B cell (primary cell): ENCODE results near the gene MED22. TPM values are rescaled to one million over a fixed set of nuclear protein-coding genes. Genes with fewer than 3 reads are reported as not detected.

Source experiments
- ATAC-seq: fragments of 200-7000 bp; cut with Tn5 transposase; one replicate; pipeline ENCODE4 v1.10.0; 2021; ENCODE audit warnings: low read depth, mild to moderate bottlenecking, moderate number of reproducible peaks, moderate library complexity
- CTCF ChIA-PET: fragments of 350-600 bp; sonication (Branson Sonifier 250); formaldehyde crosslinking; loops from one replicate; lab custom pipeline; 2021; ENCODE audit warnings: antibody characterized with exemption, inconsistent platforms; lab: Charles Lee
- POLR2A ChIA-PET: fragments of 350-600 bp; sonication (Branson Sonifier 250); formaldehyde crosslinking; loops from one replicate; lab custom pipeline; 2021; ENCODE audit warnings: antibody characterized with exemption; lab: Charles Lee
- DNase-seq: peaks from one replicate; pipeline ENCODE4 v3.0.0; 2013
- H2AFZ ChIP-seq: 2 replicates; pipeline ENCODE4 v1.6.1; 2012; ENCODE audit warnings: mild to moderate bottlenecking, low read depth, low read length; ENCODE audit not compliant: insufficient read depth, poor library complexity, severe bottlenecking
- H3K27ac ChIP-seq, 2 donors: 1 replicate in 1 of 2; 2 replicates in 1 of 2; pipeline ENCODE4 v1.5.1; 2012 to 2013; ENCODE audit warnings: low read length in 2 of 2, mild to moderate bottlenecking in 2 of 2, moderate library complexity in 1 of 2
- H3K27me3 ChIP-seq, 4 experiments: fragments of 200-600 bp in 1 of 4; sonication (generic) in 1 of 4; replicated peaks in 1 of 4; 1 replicate in 2 of 4; 2 replicates in 2 of 4; pipeline versions ENCODE4 v1.6.1 to v1.7.0; 2013 to 2016; ENCODE audit warnings: low read length in 3 of 4, mild to moderate bottlenecking in 2 of 4, mixed read lengths in 1 of 4, moderate library complexity in 1 of 4; ENCODE audit not compliant: insufficient read depth in 4 of 4, control insufficient read depth in 3 of 4; ENCODE audit errors: control extremely low read depth in 1 of 4
- H3K36me3 ChIP-seq, 2 experiments: replicated peaks in 1 of 2; 1 replicate in 1 of 2; 2 replicates in 1 of 2; pipeline versions ENCODE4 v1.6.1 to v1.7.1; 2013; ENCODE audit warnings: low read length in 1 of 2; ENCODE audit not compliant: insufficient read depth in 2 of 2, control insufficient read depth in 1 of 2; ENCODE audit errors: control extremely low read depth in 1 of 2, extremely low read depth in 1 of 2
- H3K4me1 ChIP-seq, 2 donors: fragments of 200-600 bp in 1 of 2; sonication (generic) in 1 of 2; 1 replicate in 1 of 2; 2 replicates in 1 of 2; pipeline versions ENCODE4 v1.5.1 to v1.6.1; 2013 to 2017; ENCODE audit warnings: low read length in 2 of 2; ENCODE audit not compliant: control insufficient read depth in 2 of 2, insufficient read depth in 2 of 2
- H3K4me2 ChIP-seq: replicated peaks from 2 replicates; pipeline ENCODE3; 2012; ENCODE audit warnings: mild to moderate bottlenecking, low read depth, low read length; ENCODE audit not compliant: poor library complexity, severe bottlenecking
- H3K4me3 ChIP-seq, 5 experiments: fragments of 200-600 bp in 1 of 5; sonication (generic) in 1 of 5; 1 replicate in 3 of 5; 2 replicates in 2 of 5; pipeline versions ENCODE4 v1.5.1 to v1.7.0; 2011 to 2016; ENCODE audit warnings: low read length in 4 of 5, mild to moderate bottlenecking in 4 of 5, low read depth in 2 of 5, control low read depth in 1 of 5, moderate library complexity in 1 of 5; ENCODE audit not compliant: insufficient read depth in 1 of 5; ENCODE audit errors: control extremely low read depth in 1 of 5, extremely low read depth in 1 of 5
- H3K79me2 ChIP-seq: fragments of 200-600 bp; sonication (generic); one replicate; pipeline ENCODE4 v1.6.0; 2016; ENCODE audit warnings: low read length; ENCODE audit not compliant: control insufficient read depth, insufficient read depth
- H3K9ac ChIP-seq: fragments of 200-600 bp; sonication (generic); 2 replicates; pipeline ENCODE4 v1.6.1; 2017; ENCODE audit warnings: mild to moderate bottlenecking, low read length, moderate library complexity
- H3K9me3 ChIP-seq, 3 donors: one replicate each; pipeline versions ENCODE4 v1.6.1 to v1.7.1; 2013; ENCODE audit warnings: low read length in 2 of 3; ENCODE audit not compliant: control insufficient read depth in 2 of 3, insufficient read depth in 1 of 3; ENCODE audit errors: control extremely low read depth in 1 of 3
- H4K20me1 ChIP-seq: 2 replicates; pipeline ENCODE4 v1.6.0; 2012; ENCODE audit warnings: mild to moderate bottlenecking, low read length; ENCODE audit not compliant: insufficient read depth, control insufficient read depth, poor library complexity, severe bottlenecking
- H3K27ac Mint-ChIP-seq: one replicate; pipeline ENCODE4 v1.8.0; 2021; ENCODE audit warnings: mixed read lengths
- H3K27me3 Mint-ChIP-seq: one replicate; pipeline ENCODE4 v1.8.0; 2021; ENCODE audit warnings: mixed read lengths
- H3K4me1 Mint-ChIP-seq: one replicate; pipeline ENCODE4 v1.8.0; 2021; ENCODE audit warnings: mixed read lengths
- H3K4me3 Mint-ChIP-seq: one replicate; pipeline ENCODE4 v1.8.0; 2021; ENCODE audit warnings: mixed read lengths
- H3K9me3 Mint-ChIP-seq: one replicate; pipeline ENCODE4 v1.8.0; 2022; ENCODE audit warnings: mixed read lengths; ENCODE audit not compliant: insufficient read depth
- EZH2 ChIP-seq: IDR thresholded peaks from 2 replicates; pipeline ENCODE4 v1.6.1; 2012; ENCODE audit warnings: borderline replicate concordance, low read depth, mild to moderate bottlenecking, moderate library complexity, low read length; ENCODE audit not compliant: insufficient read depth, poor library complexity, severe bottlenecking
- WGBS: methylation state at CpG from one replicate; pipeline ENCODE4 v1.1.5; 2013; ENCODE audit warnings: missing lambda C conversion rate; ENCODE audit not compliant: insufficient coverage; 5-methylcytosine and 5-hydroxymethylcytosine counted together
- intact Hi-C: fragments of 100-400 bp; cut with micrococcal nuclease; formaldehyde crosslinking; loops from one replicate; pipeline ENCODE4 v1.10.0; 2022
- polyA plus RNA-seq: library from polyadenylated mRNA; depleted of rRNA; stranded (reverse); fragments of >200 nt; gene quantifications from 2 replicates; pipeline ENCODE4 v1.2.3, GENCODE V29; 2012
- total RNA-seq, 2 donors: library from RNA; stranded (reverse); fragments of 120-200 nt in 1 of 2; gene quantifications; 1 replicate in 1 of 2; 2 replicates in 1 of 2; pipeline versions ENCODE4 v1.2.3 to v1.2.4, GENCODE V29; 2013 to 2022
- TF ChIP-seq, protein P1 (sequence below): fragments of 200-600 bp; IDR thresholded peaks from one replicate; pipeline ENCODE4 v1.8.0; 2022; ENCODE audit warnings: antibody characterized with exemption, mild to moderate bottlenecking

MED22 gene
- total and polyA plus RNA-seq, 2 donors (not counting 1 experiment from before 2014, with no cell fraction given): 44.9 to 50.4 TPM

DNA sequence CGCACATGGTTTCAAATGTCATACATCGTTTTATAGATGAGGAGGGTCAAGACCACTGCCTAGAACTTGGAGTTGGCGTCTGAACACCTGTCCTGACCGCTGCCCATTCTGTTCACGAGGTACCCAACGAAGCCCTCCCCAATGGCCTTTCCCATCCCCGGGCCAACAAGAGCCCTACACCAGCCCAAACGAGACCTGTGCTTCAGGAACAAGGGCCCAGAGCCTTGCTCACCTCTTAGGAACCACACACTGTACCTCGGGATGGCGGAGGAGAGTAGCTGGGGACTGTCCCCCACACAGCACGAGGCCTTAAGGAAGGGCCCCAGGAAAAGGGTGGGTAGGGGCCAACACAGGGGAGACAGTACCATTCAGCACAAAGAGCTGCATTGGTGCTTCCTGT lies 14.9 kb downstream of the MED22 start:
- H3K27ac ChIP-seq: no peak overlapping the region
- H3K9ac ChIP-seq: no peak overlapping the region
- peaks cover 0 to 4% (median 0%) of the 10 kb centered on the region in 3 donors for H3K9me3 ChIP-seq
- no peak for DNase-seq
- Mint-ChIP-seq H3K27me3 (no peaks in the 10 kb centered on the region), H3K27ac (no peak overlapping the region), H3K4me1 (peaks cover 33% of the 10 kb centered on the region), H3K9me3 (no peaks in the 10 kb centered on the region), H3K4me3 (no peak overlapping the region)
- no peak overlapping the region for H3K4me3 ChIP-seq
- WGBS: 98% methylated on average over 11 of the region's 11 CpGs
- H3K4me1 ChIP-seq: peaks cover 13 to 26% of the 10 kb centered on the region in 2 donors
- CTCF ChIA-PET: no interaction called here
- POLR2A ChIA-PET: no interaction called here
- H3K36me3 ChIP-seq: peaks cover 3 to 41% of the 10 kb centered on the region in 2 experiments
- H3K27me3 ChIP-seq: no peaks in the 10 kb centered on the region
- no peak for ATAC-seq
- H3K79me2 ChIP-seq: peaks cover 32% of the 10 kb centered on the region
- H4K20me1 ChIP-seq: peaks cover 46% of the 10 kb centered on the region
- no peak overlapping the region for H3K4me2 ChIP-seq
- H2AFZ ChIP-seq: no peak overlapping the region
- intact Hi-C loops: no loop called here
- TF ChIP-seq, protein P1, sequence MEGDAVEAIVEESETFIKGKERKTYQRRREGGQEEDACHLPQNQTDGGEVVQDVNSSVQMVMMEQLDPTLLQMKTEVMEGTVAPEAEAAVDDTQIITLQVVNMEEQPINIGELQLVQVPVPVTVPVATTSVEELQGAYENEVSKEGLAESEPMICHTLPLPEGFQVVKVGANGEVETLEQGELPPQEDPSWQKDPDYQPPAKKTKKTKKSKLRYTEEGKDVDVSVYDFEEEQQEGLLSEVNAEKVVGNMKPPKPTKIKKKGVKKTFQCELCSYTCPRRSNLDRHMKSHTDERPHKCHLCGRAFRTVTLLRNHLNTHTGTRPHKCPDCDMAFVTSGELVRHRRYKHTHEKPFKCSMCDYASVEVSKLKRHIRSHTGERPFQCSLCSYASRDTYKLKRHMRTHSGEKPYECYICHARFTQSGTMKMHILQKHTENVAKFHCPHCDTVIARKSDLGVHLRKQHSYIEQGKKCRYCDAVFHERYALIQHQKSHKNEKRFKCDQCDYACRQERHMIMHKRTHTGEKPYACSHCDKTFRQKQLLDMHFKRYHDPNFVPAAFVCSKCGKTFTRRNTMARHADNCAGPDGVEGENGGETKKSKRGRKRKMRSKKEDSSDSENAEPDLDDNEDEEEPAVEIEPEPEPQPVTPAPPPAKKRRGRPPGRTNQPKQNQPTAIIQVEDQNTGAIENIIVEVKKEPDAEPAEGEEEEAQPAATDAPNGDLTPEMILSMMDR: no peak
- TF ChIP-seq EZH2: no peak

DNA sequence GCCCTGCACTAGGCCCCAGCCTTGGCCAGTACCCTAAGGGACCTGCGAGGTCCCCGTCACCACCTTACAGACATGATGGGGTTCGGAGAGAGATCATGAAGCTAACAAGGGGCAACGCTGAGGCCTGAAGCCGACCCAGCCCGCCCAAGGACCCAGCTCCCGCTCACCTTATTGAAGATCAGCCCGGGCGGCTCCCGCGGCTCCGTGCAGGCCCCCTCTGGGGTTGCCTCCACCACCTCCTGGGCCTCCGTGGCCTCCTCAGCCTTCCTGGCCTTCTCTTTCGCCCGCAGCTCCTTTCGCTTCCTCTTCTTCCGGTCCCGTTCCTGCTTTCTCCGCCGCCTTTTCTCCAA lies 15.6 kb downstream of the MED22 start:
- H3K27ac Mint-ChIP-seq: peak overlapping the region; percentile 21
- Histone ChIP-seq H3K4me3 (no peak overlapping the region), H3K79me2 (peaks cover 27% of the 10 kb centered on the region), H3K9ac (no peak overlapping the region), H3K27me3 (no peaks in the 10 kb centered on the region), H3K36me3 (peaks cover 3 to 44% of the 10 kb centered on the region in 2 experiments), H2AFZ (no peak overlapping the region), H4K20me1 (peaks cover 46% of the 10 kb centered on the region), H3K9me3 (peaks cover 0 to 4% (median 0%) of the 10 kb centered on the region in 3 donors), H3K27ac (no peak overlapping the region), H3K4me1 (peaks cover 13 to 26% of the 10 kb centered on the region in 2 donors), H3K4me2 (no peak overlapping the region)
- ChIA-PET POLR2A (no interaction called here), CTCF (no interaction called here)
- no peaks in the 10 kb centered on the region for H3K9me3 Mint-ChIP-seq
- 98% methylated on average over 20 of the region's 20 CpGs for WGBS
- ATAC-seq (no peak), DNase-seq (peak; percentile 7)
- no peaks in the 10 kb centered on the region for H3K27me3 Mint-ChIP-seq
- intact Hi-C loops: no loop called here
- TF ChIP-seq, protein P1: no peak
- no peak for TF ChIP-seq EZH2
- H3K4me3 Mint-ChIP-seq: no peak overlapping the region
- peaks cover 31% of the 10 kb centered on the region for H3K4me1 Mint-ChIP-seq
